ENCODE measurements around the gene TOX2.

TOX2 gene

GRCh38 chr20:44111712-44112335 lies 197.2 kb downstream of the TOX2 start:
- DNase-seq = no peak

- DNase-seq = no peak
Measured at GRCh38 chr20:44112456-44112855, 197.8 kb downstream of the TOX2 start.

- DNase-seq = no peak
Measured at GRCh38 chr20:44112889-44113617, 198.4 kb downstream of the TOX2 start.

- no peak for DNase-seq
Measured at GRCh38 chr20:44113618-44114376, 199.1 kb downstream of the TOX2 start.

- no peak for DNase-seq
Measured at GRCh38 chr20:44115181-44115580, 200.5 kb downstream of the TOX2 start.

GRCh38 chr20:44115762-44116644 lies 201.4 kb downstream of the TOX2 start:
- no peak for DNase-seq

- DNase-seq = no peak
Measured at GRCh38 chr20:44117296-44118184, 202.9 kb downstream of the TOX2 start.

- no peak for DNase-seq
Measured at GRCh38 chr20:44118185-44119033, 203.8 kb downstream of the TOX2 start.

All from suppressor macrophage treated with lipopolysaccharide for 1 hour (primary cell).